Kidney epithelial cell (primary cell): ENCODE data around the gene SLC25A47. TPM values are rescaled to one million over a fixed set of nuclear protein-coding genes. Genes with fewer than 3 reads are reported as not detected.

Source experiments
- DNase-seq: peaks from one replicate; pipeline ENCODE4 v3.0.0-alpha.2; 2010; ENCODE audit warnings: low read depth
- H3K27me3 ChIP-seq: 2 replicates; pipeline ENCODE4 v1.6.0; 2011; ENCODE audit warnings: low read length; ENCODE audit not compliant: control insufficient read depth, insufficient read depth
- H3K36me3 ChIP-seq: 2 replicates; pipeline ENCODE4 v1.5.1; 2011; ENCODE audit warnings: low read length; ENCODE audit not compliant: control insufficient read depth, insufficient read depth
- H3K4me3 ChIP-seq: 2 replicates; pipeline ENCODE4 v1.5.1; 2011; ENCODE audit warnings: low read depth, mild to moderate bottlenecking, control low read depth, low read length
- CTCF ChIP-seq: IDR thresholded peaks from 2 replicates; pipeline ENCODE4 v1.5.1; 2011; ENCODE audit warnings: mild to moderate bottlenecking, moderate library complexity, low read length, control low read depth, inconsistent platforms; ENCODE audit not compliant: insufficient read depth, poor library complexity, severe bottlenecking
- total RNA-seq: library from RNA; depleted of rRNA; stranded (reverse); fragments of >200 nt; gene quantifications from 2 replicates; pipeline ENCODE4 v1.2.3, GENCODE V29; 2015

SLC25A47 gene
- total RNA-seq, 1 donor from 2014 or later = not detected

- no peak for TF ChIP-seq CTCF
- Histone ChIP-seq H3K36me3 (peaks cover 1% of the 10 kb centered on the region), H3K27me3 (no peaks in the 10 kb centered on the region), H3K4me3 (no peak overlapping the region)
- DNase-seq = no peak
Measured at GRCh38 chr14:100364403-100364802, 41.3 kb downstream of the SLC25A47 start.

- no peak for DNase-seq
- Histone ChIP-seq H3K27me3 (no peaks in the 10 kb centered on the region), H3K36me3 (peaks cover 1% of the 10 kb centered on the region), H3K4me3 (no peak overlapping the region)
- no peak for TF ChIP-seq CTCF
Measured at GRCh38 chr14:100365741-100366140, 42.6 kb downstream of the SLC25A47 start.

GRCh38 chr14:100369019-100369418 is 45.9 kb downstream of the SLC25A47 start:
- Histone ChIP-seq H3K4me3 (no peak overlapping the region), H3K27me3 (no peaks in the 10 kb centered on the region), H3K36me3 (peaks cover 1% of the 10 kb centered on the region)
- no peak for DNase-seq
- no peak for TF ChIP-seq CTCF

- Histone ChIP-seq H3K4me3 (no peak overlapping the region), H3K36me3 (peaks cover 1% of the 10 kb centered on the region), H3K27me3 (no peaks in the 10 kb centered on the region)
- no peak for TF ChIP-seq CTCF
- DNase-seq = no peak
Measured at GRCh38 chr14:100370003-100370402, 46.9 kb downstream of the SLC25A47 start.

GRCh38 chr14:100371773-100372172 is 48.6 kb downstream of the SLC25A47 start:
- Histone ChIP-seq H3K27me3 (no peaks in the 10 kb centered on the region), H3K4me3 (no peak overlapping the region), H3K36me3 (peaks cover 1% of the 10 kb centered on the region)
- no peak for DNase-seq
- no peak for TF ChIP-seq CTCF

- no peak for DNase-seq
- Histone ChIP-seq H3K4me3 (no peak overlapping the region), H3K27me3 (no peaks in the 10 kb centered on the region), H3K36me3 (peaks cover 1% of the 10 kb centered on the region)
- no peak for TF ChIP-seq CTCF
Measured at GRCh38 chr14:100372357-100373048, 49.4 kb downstream of the SLC25A47 start.
